HEK293 (cell line): ENCODE data around the gene BBX.
A peak's percentile ranks its signal among the peaks of the same experiment; 100 is the strongest.

Source experiments
- CTCF ChIA-PET: fragments of 350-600 bp; formaldehyde crosslinking; extraction: SDS; loops from one replicate; lab custom pipeline; 2021; ENCODE audit warnings: antibody characterized with exemption; lab: Yijun Ruan, JAX
- POLR2A ChIA-PET: fragments of 300-600 bp; formaldehyde crosslinking; extraction: SDS; loops from one replicate; lab custom pipeline; 2020; ENCODE audit warnings: antibody characterized with exemption, inconsistent platforms; lab: Yijun Ruan, JAX
- H3K27ac ChIP-seq: fragments of 200-500 bp; sonication (Bioruptor generic); 2 replicates; pipeline ENCODE4 v1.5.1; 2014; ENCODE audit warnings: low read depth, low read length, control low read depth, inconsistent platforms; ENCODE audit errors: extremely low read depth
- H3K36me3 ChIP-seq, 2 experiments: fragments of 200-500 bp in 1 of 2; sonication (Bioruptor generic) in 1 of 2; 1 replicate in 1 of 2; 2 replicates in 1 of 2; pipeline ENCODE4 v1.5.1; 2014 to 2017; ENCODE audit warnings: inconsistent platforms in 2 of 2, low read length in 2 of 2; ENCODE audit not compliant: control insufficient read depth in 2 of 2, insufficient read depth in 1 of 2
- H3K4me1 ChIP-seq: fragments of 200-500 bp; sonication (Bioruptor generic); 2 replicates; pipeline ENCODE4 v1.5.1; 2014; ENCODE audit warnings: mild to moderate bottlenecking, low read length, inconsistent platforms; ENCODE audit not compliant: control insufficient read depth, insufficient read depth
- H3K4me3 ChIP-seq: 2 replicates; pipeline ENCODE4 v1.5.1; 2011; ENCODE audit warnings: low read depth, mild to moderate bottlenecking, control low read depth, low read length, moderate library complexity
- H3K9me3 ChIP-seq: fragments of 200-500 bp; sonication (Bioruptor generic); 2 replicates; pipeline ENCODE4 v1.5.1; 2014; ENCODE audit warnings: low read depth, low read length, inconsistent platforms; ENCODE audit not compliant: control insufficient read depth, insufficient read depth
- BCL11A ChIP-seq: fragments of 450-650 bp; formaldehyde crosslinking; IDR thresholded peaks from 2 replicates; pipeline ENCODE4 v1.5.1; 2016; ENCODE audit warnings: low read depth, missing biosample characterization, missing genetic modification characterization
- GLI4 ChIP-seq: fragments of 450-650 bp; formaldehyde crosslinking; IDR thresholded peaks from 2 replicates; pipeline ENCODE4 v1.5.1; 2016; ENCODE audit warnings: missing biosample characterization, missing genetic modification characterization
- KLF16 ChIP-seq: fragments of 450-650 bp; formaldehyde crosslinking; IDR thresholded peaks from 2 replicates; pipeline ENCODE4 v1.5.1; 2017; ENCODE audit warnings: missing biosample characterization, missing genetic modification characterization
- PRDM6 ChIP-seq: fragments of 450-650 bp; formaldehyde crosslinking; IDR thresholded peaks from 2 replicates; pipeline ENCODE4 v1.5.1; 2017; ENCODE audit warnings: missing biosample characterization, missing genetic modification characterization
- ZFP37 ChIP-seq: fragments of 450-650 bp; formaldehyde crosslinking; IDR thresholded peaks from 2 replicates; pipeline ENCODE4 v1.5.1; 2016; ENCODE audit warnings: missing biosample characterization, missing genetic modification characterization
- ZIC2 ChIP-seq: fragments of 450-650 bp; formaldehyde crosslinking; IDR thresholded peaks from 2 replicates; pipeline ENCODE4 v1.5.1; 2016; ENCODE audit warnings: missing biosample characterization, missing genetic modification characterization
- ZNF146 ChIP-seq: fragments of 450-650 bp; formaldehyde crosslinking; IDR thresholded peaks from 2 replicates; pipeline ENCODE4 v1.5.1; 2016; ENCODE audit warnings: missing biosample characterization, missing genetic modification characterization
- ZNF169 ChIP-seq: fragments of 450-650 bp; formaldehyde crosslinking; IDR thresholded peaks from 2 replicates; pipeline ENCODE4 v1.5.1; 2016; ENCODE audit warnings: missing biosample characterization, missing genetic modification characterization
- ZNF19 ChIP-seq: fragments of 450-650 bp; formaldehyde crosslinking; IDR thresholded peaks from 2 replicates; pipeline ENCODE4; 2016; ENCODE audit warnings: missing biosample characterization, missing genetic modification characterization, low read depth
- ZNF449 ChIP-seq: fragments of 450-650 bp; formaldehyde crosslinking; IDR thresholded peaks from 2 replicates; pipeline ENCODE4 v1.5.1; 2017; ENCODE audit warnings: missing biosample characterization, mild to moderate bottlenecking, missing genetic modification characterization, moderate library complexity
- ZNF521 ChIP-seq: fragments of 450-650 bp; formaldehyde crosslinking; IDR thresholded peaks from 2 replicates; pipeline ENCODE4 v1.5.1; 2017; ENCODE audit warnings: missing biosample characterization, mild to moderate bottlenecking, missing genetic modification characterization
- ZNF645 ChIP-seq: fragments of 450-650 bp; formaldehyde crosslinking; IDR thresholded peaks from 2 replicates; pipeline ENCODE4; 2016; ENCODE audit warnings: missing biosample characterization, missing genetic modification characterization
- ZNF654 ChIP-seq: fragments of 450-650 bp; formaldehyde crosslinking; IDR thresholded peaks from 2 replicates; pipeline ENCODE4 v1.5.1; 2016; ENCODE audit warnings: low read depth, missing biosample characterization, missing genetic modification characterization
- ZNF692 ChIP-seq: fragments of 450-650 bp; formaldehyde crosslinking; IDR thresholded peaks from 2 replicates; pipeline ENCODE4 v1.5.1; 2016; ENCODE audit warnings: missing biosample characterization, missing genetic modification characterization

BBX gene

GRCh38 chr3:107675233-107675900 lies 152.6 kb downstream of the BBX start:
- no peaks in the 10 kb centered on the region for H3K9me3 ChIP-seq
- no peak overlapping the region for H3K4me3 ChIP-seq
- ChIA-PET CTCF (interaction anchor here (0.6 to 4.7 kb wide), 16 partner anchors 10 to 1239 kb away, joined by 3 to 48 read pairs (median 4); no protein-coding TSS in a partner anchor), POLR2A (no interaction called here)
- no peaks in the 10 kb centered on the region for H3K36me3 ChIP-seq
- TF ChIP-seq ZNF19 (tag by site-specific recombination) (no peak), ZNF521 (tag by site-specific recombination) (no peak), BCL11A (tag by site-specific recombination) (no peak), ZFP37 (tag by site-specific recombination) (no peak), ZNF449 (no peak), KLF16 (no peak), GLI4 (no peak), ZIC2 (tag by site-specific recombination) (no peak), ZNF169 (no peak), ZNF645 (no peak)
- no peaks in the 10 kb centered on the region for H3K4me1 ChIP-seq
- no peak overlapping the region for H3K27ac ChIP-seq

GRCh38 chr3:107676469-107677309 lies 153.9 kb downstream of the BBX start:
- no peaks in the 10 kb centered on the region for H3K36me3 ChIP-seq
- ChIA-PET CTCF (interaction anchor here (0.6 to 4.7 kb wide), 28 partner anchors 12 to 1352 kb away, joined by 3 to 48 read pairs (median 3); no protein-coding TSS in a partner anchor), POLR2A (no interaction called here)

More at GRCh38 chr3:107676469-107677309, 153.9 kb downstream of the BBX start:
- H3K4me1 ChIP-seq, result no peaks in the 10 kb centered on the region; the same call in 1 of the 2 replicates
- H3K4me3 ChIP-seq, result no peak overlapping the region
- H3K9me3 ChIP-seq, result no peaks in the 10 kb centered on the region
- H3K27ac ChIP-seq, result no peak overlapping the region
- TF ChIP-seq ZNF692 (no peak), ZNF146 (tag by site-specific recombination) (no peak), PRDM6 (tag by site-specific recombination) (no peak), ZNF654 (tag by site-specific recombination) (peak; percentile 56)
